GM12872 (cell line): Measurements from ENCODE around the gene CLDN18.

ENCODE experiments used
- CTCF ChIP-seq: IDR thresholded peaks from 3 replicates; pipeline ENCODE4 v1.5.1; 2011; ENCODE audit warnings: low read depth, mild to moderate bottlenecking, low read length, moderate library complexity; ENCODE audit not compliant: insufficient read depth

Gene CLDN18

GRCh38 chr3:138063416-138063815 lies 53.5 kb downstream of the CLDN18 start:
- no peak for TF ChIP-seq CTCF

- TF ChIP-seq CTCF = no peak
Observed at GRCh38 chr3:138065949-138066348, 56.0 kb downstream of the CLDN18 start.

- no peak for TF ChIP-seq CTCF
Observed at GRCh38 chr3:138066383-138066782, 56.4 kb downstream of the CLDN18 start.

GRCh38 chr3:138066972-138067371 lies 57.0 kb downstream of the CLDN18 start:
- TF ChIP-seq CTCF = no peak

- no peak for TF ChIP-seq CTCF
Observed at GRCh38 chr3:138068046-138068445, 58.1 kb downstream of the CLDN18 start.

- TF ChIP-seq CTCF = peak; percentile 100
Observed at GRCh38 chr3:138068579-138069174, 58.7 kb downstream of the CLDN18 start.

- TF ChIP-seq CTCF = no peak
Observed at GRCh38 chr3:138070006-138070405, 60.0 kb downstream of the CLDN18 start.
